ENCODE results near the gene RAI2.

RAI2 gene

GRCh38 chrX:17779434-17779833 is 81.7 kb downstream of the RAI2 start:
- no CpG with 5 or more reads among the region's 4 CpGs for WGBS (ENCODE audit: extremely low coverage, insufficient coverage, low lambda C conversion rate)
- DNase-seq, result no peak
- Histone ChIP-seq H3K27ac (ENCODE audit: low read depth, low read length) (no peak overlapping the region), H2BK5ac (ENCODE audit: low read length) (no peak overlapping the region), H4K5ac (ENCODE audit: low read length) (no peak overlapping the region), H3K4me3 (ENCODE audit: low read length) (no peak overlapping the region), H3K36me3 (ENCODE audit: control insufficient read depth, insufficient read depth, low read length) (no peaks in the 10 kb centered on the region), H3K79me2 (ENCODE audit: control insufficient read depth, insufficient read depth, low read length) (no peaks in the 10 kb centered on the region), H3K18ac (ENCODE audit: low read length) (no peak overlapping the region), H3K9ac (ENCODE audit: low read length) (no peak overlapping the region), H2AK5ac (ENCODE audit: low read length) (no peak overlapping the region), H3K23ac (ENCODE audit: low read length) (no peak overlapping the region), H3K27me3 (ENCODE audit: insufficient read depth, low read length, poor library complexity) (no peaks in the 10 kb centered on the region), H3K4me2 (ENCODE audit: low read length) (no peak overlapping the region), H3K56ac (ENCODE audit: low read length) (no peak overlapping the region), H4K8ac (ENCODE audit: low read depth, low read length) (no peak overlapping the region), H2BK15ac (replicated peaks; ENCODE audit: low read depth) (no peak overlapping the region), H3K4me1 (ENCODE audit: control insufficient read depth, low read depth, low read length) (no peaks in the 10 kb centered on the region), H2BK120ac (ENCODE audit: low read depth, low read length) (no peak overlapping the region), H3K4ac (ENCODE audit: low read depth, low read length) (no peak overlapping the region), H3K79me1 (ENCODE audit: low read length) (no peaks in the 10 kb centered on the region)

GRCh38 chrX:17778997-17779396 is 82.1 kb downstream of the RAI2 start:
- H3K79me2 ChIP-seq (ENCODE audit: control insufficient read depth, insufficient read depth, low read length), result no peaks in the 10 kb centered on the region
- H3K18ac ChIP-seq (ENCODE audit: low read length), result no peak overlapping the region
- no peak overlapping the region for H3K9ac ChIP-seq (ENCODE audit: low read length)
- no peak overlapping the region for H2BK15ac ChIP-seq (replicated peaks; ENCODE audit: low read depth)
- no peak overlapping the region for H3K56ac ChIP-seq (ENCODE audit: low read length)
- no peak overlapping the region for H3K23ac ChIP-seq (ENCODE audit: low read length)
- no peak overlapping the region for H2BK120ac ChIP-seq (ENCODE audit: low read depth, low read length)
- no peak overlapping the region for H4K8ac ChIP-seq (ENCODE audit: low read depth, low read length)
- no peak overlapping the region for H2AK5ac ChIP-seq (ENCODE audit: low read length)
- H3K79me1 ChIP-seq (ENCODE audit: low read length), result no peaks in the 10 kb centered on the region
- no peaks in the 10 kb centered on the region for H3K36me3 ChIP-seq (ENCODE audit: control insufficient read depth, insufficient read depth, low read length)
- H3K4me3 ChIP-seq (ENCODE audit: low read length), result no peak overlapping the region
- no peak overlapping the region for H3K4me2 ChIP-seq (ENCODE audit: low read length)
- no peaks in the 10 kb centered on the region for H3K27me3 ChIP-seq (ENCODE audit: insufficient read depth, low read length, poor library complexity)
- WGBS (ENCODE audit: extremely low coverage, insufficient coverage, low lambda C conversion rate), result no CpG with 5 or more reads among the region's 2 CpGs
- DNase-seq, result no peak
- no peak overlapping the region for H3K27ac ChIP-seq (ENCODE audit: low read depth, low read length)
- H4K5ac ChIP-seq (ENCODE audit: low read length), result no peak overlapping the region
- H3K4ac ChIP-seq (ENCODE audit: low read depth, low read length), result no peak overlapping the region
- no peaks in the 10 kb centered on the region for H3K4me1 ChIP-seq (ENCODE audit: control insufficient read depth, low read depth, low read length)
- H2BK5ac ChIP-seq (ENCODE audit: low read length), result no peak overlapping the region

- Histone ChIP-seq H3K27me3 (ENCODE audit: insufficient read depth, low read length, poor library complexity) (no peaks in the 10 kb centered on the region), H4K5ac (ENCODE audit: low read length) (no peak overlapping the region), H3K4me3 (ENCODE audit: low read length) (no peak overlapping the region), H2AK5ac (ENCODE audit: low read length) (no peak overlapping the region), H3K23ac (ENCODE audit: low read length) (no peak overlapping the region), H3K9ac (ENCODE audit: low read length) (no peak overlapping the region), H3K4me1 (ENCODE audit: control insufficient read depth, low read depth, low read length) (no peaks in the 10 kb centered on the region), H4K8ac (ENCODE audit: low read depth, low read length) (no peak overlapping the region), H2BK120ac (ENCODE audit: low read depth, low read length) (no peak overlapping the region), H3K56ac (ENCODE audit: low read length) (no peak overlapping the region), H3K36me3 (ENCODE audit: control insufficient read depth, insufficient read depth, low read length) (no peaks in the 10 kb centered on the region), H2BK5ac (ENCODE audit: low read length) (no peak overlapping the region), H3K18ac (ENCODE audit: low read length) (no peak overlapping the region), H3K27ac (ENCODE audit: low read depth, low read length) (no peak overlapping the region), H3K79me2 (ENCODE audit: control insufficient read depth, insufficient read depth, low read length) (no peaks in the 10 kb centered on the region), H3K4ac (ENCODE audit: low read depth, low read length) (no peak overlapping the region), H3K4me2 (ENCODE audit: low read length) (no peak overlapping the region), H2BK15ac (replicated peaks; ENCODE audit: low read depth) (no peak overlapping the region), H3K79me1 (ENCODE audit: low read length) (no peaks in the 10 kb centered on the region)
- WGBS (ENCODE audit: extremely low coverage, insufficient coverage, low lambda C conversion rate), result no CpG with 5 or more reads among the region's 1 CpG
- DNase-seq, result no peak
Measured at GRCh38 chrX:17774053-17774452, 87.0 kb downstream of the RAI2 start.

- Histone ChIP-seq H3K4me3 (ENCODE audit: low read length) (no peak overlapping the region), H3K18ac (ENCODE audit: low read length) (no peak overlapping the region), H3K4ac (ENCODE audit: low read depth, low read length) (no peak overlapping the region), H3K23ac (ENCODE audit: low read length) (no peak overlapping the region), H2BK120ac (ENCODE audit: low read depth, low read length) (no peak overlapping the region), H2BK15ac (replicated peaks; ENCODE audit: low read depth) (no peak overlapping the region), H3K4me2 (ENCODE audit: low read length) (no peak overlapping the region), H3K36me3 (ENCODE audit: control insufficient read depth, insufficient read depth, low read length) (no peaks in the 10 kb centered on the region), H2BK5ac (ENCODE audit: low read length) (no peak overlapping the region), H3K27me3 (ENCODE audit: insufficient read depth, low read length, poor library complexity) (no peaks in the 10 kb centered on the region), H3K9ac (ENCODE audit: low read length) (no peak overlapping the region), H3K79me2 (ENCODE audit: control insufficient read depth, insufficient read depth, low read length) (no peaks in the 10 kb centered on the region), H3K79me1 (ENCODE audit: low read length) (no peaks in the 10 kb centered on the region), H4K5ac (ENCODE audit: low read length) (no peak overlapping the region), H3K56ac (ENCODE audit: low read length) (no peak overlapping the region), H4K8ac (ENCODE audit: low read depth, low read length) (no peak overlapping the region), H3K4me1 (ENCODE audit: control insufficient read depth, low read depth, low read length) (no peaks in the 10 kb centered on the region), H3K27ac (ENCODE audit: low read depth, low read length) (no peak overlapping the region), H2AK5ac (ENCODE audit: low read length) (no peak overlapping the region)
- no CpG with 5 or more reads among the region's 8 CpGs for WGBS (ENCODE audit: extremely low coverage, insufficient coverage, low lambda C conversion rate)
- DNase-seq, result no peak
Measured at GRCh38 chrX:17773221-17773876, 87.7 kb downstream of the RAI2 start.

GRCh38 chrX:17769701-17770269 is 91.3 kb downstream of the RAI2 start:
- Histone ChIP-seq H3K27me3 (ENCODE audit: insufficient read depth, low read length, poor library complexity) (no peaks in the 10 kb centered on the region), H3K4me3 (ENCODE audit: low read length) (no peak overlapping the region)

GRCh38 chrX:17768997-17769396 is 92.1 kb downstream of the RAI2 start:
- Histone ChIP-seq H2BK15ac (replicated peaks; ENCODE audit: low read depth) (no peak overlapping the region), H3K27me3 (ENCODE audit: insufficient read depth, low read length, poor library complexity) (no peaks in the 10 kb centered on the region), H3K4ac (ENCODE audit: low read depth, low read length) (no peak overlapping the region), H3K18ac (ENCODE audit: low read length) (no peak overlapping the region), H3K4me2 (ENCODE audit: low read length) (no peak overlapping the region), H2AK5ac (ENCODE audit: low read length) (no peak overlapping the region), H3K79me2 (ENCODE audit: control insufficient read depth, insufficient read depth, low read length) (no peaks in the 10 kb centered on the region), H3K79me1 (ENCODE audit: low read length) (no peaks in the 10 kb centered on the region), H2BK5ac (ENCODE audit: low read length) (no peak overlapping the region), H3K56ac (ENCODE audit: low read length) (no peak overlapping the region), H2BK120ac (ENCODE audit: low read depth, low read length) (no peak overlapping the region), H3K4me1 (ENCODE audit: control insufficient read depth, low read depth, low read length) (no peaks in the 10 kb centered on the region), H3K4me3 (ENCODE audit: low read length) (no peak overlapping the region), H3K36me3 (ENCODE audit: control insufficient read depth, insufficient read depth, low read length) (no peaks in the 10 kb centered on the region), H3K23ac (ENCODE audit: low read length) (no peak overlapping the region), H4K8ac (ENCODE audit: low read depth, low read length) (no peak overlapping the region), H3K27ac (ENCODE audit: low read depth, low read length) (no peak overlapping the region), H4K5ac (ENCODE audit: low read length) (no peak overlapping the region), H3K9ac (ENCODE audit: low read length) (no peak overlapping the region)
- DNase-seq, result no peak
- WGBS (ENCODE audit: extremely low coverage, insufficient coverage, low lambda C conversion rate), result no CpG with 5 or more reads among the region's 5 CpGs

More at GRCh38 chrX:17769701-17770269, 91.3 kb downstream of the RAI2 start:
- Histone ChIP-seq H3K4ac (ENCODE audit: low read depth, low read length) (no peak overlapping the region), H3K23ac (ENCODE audit: low read length) (no peak overlapping the region), H3K9ac (ENCODE audit: low read length) (no peak overlapping the region), H3K79me1 (ENCODE audit: low read length) (no peaks in the 10 kb centered on the region), H3K4me1 (ENCODE audit: control insufficient read depth, low read depth, low read length) (no peaks in the 10 kb centered on the region), H3K27ac (ENCODE audit: low read depth, low read length) (no peak overlapping the region), H4K8ac (ENCODE audit: low read depth, low read length) (no peak overlapping the region), H3K79me2 (ENCODE audit: control insufficient read depth, insufficient read depth, low read length) (no peaks in the 10 kb centered on the region), H4K5ac (ENCODE audit: low read length) (no peak overlapping the region), H2BK5ac (ENCODE audit: low read length) (no peak overlapping the region), H2BK15ac (replicated peaks; ENCODE audit: low read depth) (no peak overlapping the region), H3K4me2 (ENCODE audit: low read length) (no peak overlapping the region), H3K56ac (ENCODE audit: low read length) (no peak overlapping the region), H3K18ac (ENCODE audit: low read length) (no peak overlapping the region), H3K36me3 (ENCODE audit: control insufficient read depth, insufficient read depth, low read length) (no peaks in the 10 kb centered on the region), H2AK5ac (ENCODE audit: low read length) (no peak overlapping the region), H2BK120ac (ENCODE audit: low read depth, low read length) (no peak overlapping the region)
- no peak for DNase-seq
- no CpG with 5 or more reads among the region's 3 CpGs for WGBS (ENCODE audit: extremely low coverage, insufficient coverage, low lambda C conversion rate)

Measured in mesendoderm (in vitro differentiated cells).